Gastroesophageal sphincter (tissue), 3 donors: Measurements from ENCODE around the gene RAB41.

Source experiments
- POLR2A ChIP-seq, 2 donors: fragments of 450-650 bp; IDR thresholded peaks; one replicate each; pipeline ENCODE4 v1.6.1; 2017; ENCODE audit warnings: antibody characterized with exemption in 2 of 2, mild to moderate bottlenecking in 2 of 2, moderate library complexity in 1 of 2
- TF ChIP-seq, protein P1 (sequence below), 4 experiments: fragments of 200-600 bp in 2 of 4; fragments of 450-650 bp in 2 of 4; sonication (generic) in 1 of 4; IDR thresholded peaks; one replicate each; pipeline ENCODE4 v1.5.1; 2017 to 2019; ENCODE audit warnings: antibody characterized with exemption in 4 of 4, mild to moderate bottlenecking in 2 of 4, moderate library complexity in 2 of 4

DNA sequence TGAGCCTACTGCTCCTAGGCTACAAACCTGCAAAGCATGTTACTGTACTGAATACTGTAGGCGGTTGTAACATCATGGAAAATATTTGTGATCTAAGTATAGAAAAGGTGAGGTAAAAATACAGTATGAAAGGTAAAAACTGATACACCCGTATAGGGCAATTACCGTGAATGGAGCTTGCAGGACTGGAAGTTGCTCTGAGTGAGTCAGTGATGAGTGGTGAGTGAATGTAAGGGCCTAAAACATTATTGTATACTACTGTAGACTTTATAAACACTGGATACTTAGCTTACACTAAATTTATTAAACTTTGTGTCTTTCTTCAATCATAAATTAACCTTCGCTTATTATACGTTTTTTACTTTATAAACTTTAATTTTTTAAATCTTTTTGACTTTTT, 11.6 kb downstream of the RAB41 start:
- TF ChIP-seq, protein P1, sequence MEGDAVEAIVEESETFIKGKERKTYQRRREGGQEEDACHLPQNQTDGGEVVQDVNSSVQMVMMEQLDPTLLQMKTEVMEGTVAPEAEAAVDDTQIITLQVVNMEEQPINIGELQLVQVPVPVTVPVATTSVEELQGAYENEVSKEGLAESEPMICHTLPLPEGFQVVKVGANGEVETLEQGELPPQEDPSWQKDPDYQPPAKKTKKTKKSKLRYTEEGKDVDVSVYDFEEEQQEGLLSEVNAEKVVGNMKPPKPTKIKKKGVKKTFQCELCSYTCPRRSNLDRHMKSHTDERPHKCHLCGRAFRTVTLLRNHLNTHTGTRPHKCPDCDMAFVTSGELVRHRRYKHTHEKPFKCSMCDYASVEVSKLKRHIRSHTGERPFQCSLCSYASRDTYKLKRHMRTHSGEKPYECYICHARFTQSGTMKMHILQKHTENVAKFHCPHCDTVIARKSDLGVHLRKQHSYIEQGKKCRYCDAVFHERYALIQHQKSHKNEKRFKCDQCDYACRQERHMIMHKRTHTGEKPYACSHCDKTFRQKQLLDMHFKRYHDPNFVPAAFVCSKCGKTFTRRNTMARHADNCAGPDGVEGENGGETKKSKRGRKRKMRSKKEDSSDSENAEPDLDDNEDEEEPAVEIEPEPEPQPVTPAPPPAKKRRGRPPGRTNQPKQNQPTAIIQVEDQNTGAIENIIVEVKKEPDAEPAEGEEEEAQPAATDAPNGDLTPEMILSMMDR (IDR thresholded peaks at IDR 0.05), result no peak
- TF ChIP-seq POLR2A (IDR thresholded peaks at IDR 0.05), result no peak
